K562 (cell line): ENCODE measurements around the gene NT5DC1. TPM values are rescaled to one million over a fixed set of nuclear protein-coding genes. Genes with fewer than 3 reads are reported as not detected.

Experiments used
- DPF2 ChIP-seq: fragments of 450-650 bp; IDR thresholded peaks from 2 replicates; pipeline ENCODE4 v1.6.1; 2016
- E4F1 ChIP-seq: fragments of 250-450 bp; sonication (Bioruptor Pico); IDR thresholded peaks from 2 replicates; pipeline ENCODE4 v1.5.0; 2021; ENCODE audit warnings: mild to moderate bottlenecking, borderline replicate concordance
- ETS1 ChIP-seq: conservative IDR thresholded peaks from 2 replicates; pipeline ENCODE4 v1.6.1; 2011; ENCODE audit warnings: low read depth, mild to moderate bottlenecking, low read length; ENCODE audit not compliant: control insufficient read depth
- HNRNPUL1 ChIP-seq: fragments of 200-400 bp; formaldehyde crosslinking; IDR thresholded peaks from 2 replicates; pipeline ENCODE4 v1.6.1; 2017; ENCODE audit warnings: low read length
- IRF1 ChIP-seq: sonication (generic); formaldehyde crosslinking; IDR thresholded peaks from 2 replicates; pipeline ENCODE4 v1.8.0; 2022; ENCODE audit warnings: missing genetic modification reagents, mild to moderate bottlenecking, borderline replicate concordance
- NKRF ChIP-seq: fragments of 450-650 bp; IDR thresholded peaks from 2 replicates; pipeline ENCODE4 v1.6.1; 2016; ENCODE audit warnings: borderline replicate concordance
- SETDB1 ChIP-seq: IDR thresholded peaks from one replicate; pipeline ENCODE4 v1.6.1; 2012; ENCODE audit warnings: low read length, control low read depth, inconsistent platforms
- SUPT5H ChIP-seq: fragments of 450-650 bp; IDR thresholded peaks from 2 replicates; pipeline ENCODE4 v1.6.1; 2016
- TBL1XR1 ChIP-seq, 2 experiments: IDR thresholded peaks; 2 replicates each; pipeline ENCODE4 v1.6.1; 2012; ENCODE audit warnings: improper control_type of control experiment in 2 of 2, low read length in 2 of 2, mild to moderate bottlenecking in 1 of 2
- TFE3 ChIP-seq: fragments of 450-650 bp; formaldehyde crosslinking; IDR thresholded peaks from 2 replicates; pipeline ENCODE4 v1.4.0; 2020; ENCODE audit warnings: mild to moderate bottlenecking, mixed read lengths
- ZBTB11 ChIP-seq, 3 experiments: fragments of 200-800 bp in 1 of 3; fragments of 250-450 bp in 1 of 3; fragments of 450-650 bp in 1 of 3; sonication (Bioruptor Pico) in 1 of 3; sonication (Bioruptor generic) in 1 of 3; formaldehyde crosslinking in 1 of 3; IDR thresholded peaks; 2 replicates each; pipeline versions ENCODE4 v1.6.1 to v1.8.0; 2016 to 2022; ENCODE audit warnings: mild to moderate bottlenecking in 2 of 3, missing genetic modification characterization in 2 of 3, missing compliant biosample characterization in 1 of 3, moderate library complexity in 1 of 3
- ZNF431 ChIP-seq: sonication (generic); formaldehyde crosslinking; IDR thresholded peaks from 2 replicates; pipeline ENCODE4 v1.8.0; 2022; ENCODE audit warnings: mild to moderate bottlenecking, missing genetic modification reagents
- polyA plus RNA-seq, 8 experiments: library from polyadenylated mRNA; depleted of rRNA in 4 of 8; stranded (reverse) in 5 of 8; unstranded in 3 of 8; fragments of >200 nt; fragmentation: Nextera tagmentation in 2 of 8; fragmentation: Illumina TruSeq in 1 of 8; extraction: Ambion mirVana in 2 of 8; extraction: Trizol in 1 of 8; gene quantifications; 2 replicates each; pipeline versions ENCODE4 v1.2.1 to v1.2.3, GENCODE V29; 2011 to 2014; ENCODE audit warnings: inconsistent platforms in 1 of 8, missing spikeins in 1 of 8
- total RNA-seq, 7 experiments: library from RNA; depleted of rRNA in 6 of 7; stranded (reverse); fragments of >200 nt in 6 of 7; fragmentation: Illumina TruSeq in 2 of 7; extraction: Trizol in 2 of 7; gene quantifications; 2 replicates each; pipeline versions ENCODE4 v1.2.1 to v1.2.3, GENCODE V29; 2011 to 2021; ENCODE audit warnings: low replicate concordance in 1 of 7

Gene NT5DC1
- total and polyA plus RNA-seq, 9 of the 15 experiments (the other 6 are each of a cell fraction or from before 2014, with no cell fraction given) = 4.9 to 28.5 (median 16.3) TPM

GRCh38 chr6:116279232-116280160 is 178.8 kb downstream of the NT5DC1 start, which contains the start of gene TSPYL1 (continued):
- TF ChIP-seq TBL1XR1 (IDR thresholded peaks at IDR 0.05; ENCODE audit: low read length in 2 of 2) (0 out of 4 replicates have a peak, but pooled peaks of 1 of the 2 experiments have one; percentile 48), SUPT5H (peak; percentile 93), ZBTB11 (CRISPR knock-in tag; IDR thresholded peaks at IDR 0.05) (no peak), E4F1 (CRISPR knock-in tag) (no peak), SETDB1 (no peak), ETS1 (no peak; the same call in 1 of the 2 replicates), HNRNPUL1 (no peak), DPF2 (0 out of 2 replicates have a peak, but pooled peaks have one; percentile 34), IRF1 (CRISPR knock-in tag) (0 out of 2 replicates have a peak, but pooled peaks have one; percentile 37), NKRF (peak; percentile 62), TFE3 (CRISPR knock-in tag) (no peak), ZNF431 (CRISPR knock-in tag) (peak; percentile 67; the same call in 1 of the 2 replicates)
